Measurements from ENCODE around the gene GABBR2.
A peak's percentile ranks its signal among the peaks of the same experiment; 100 is the strongest.

The GABBR2 gene

GRCh38 chr9:98732801-98733200 is 24.1 kb upstream of the GABBR2 start:
- no peak for TF ChIP-seq GATA2 (IDR thresholded peaks at IDR 0.05; ENCODE audit: low read depth, low read length)
- no peak for TF ChIP-seq GATA3 (IDR thresholded peaks at IDR 0.05; ENCODE audit: low read depth, low read length)

- TF ChIP-seq GATA3 (IDR thresholded peaks at IDR 0.05; ENCODE audit: low read depth, low read length) = no peak
- no peak for TF ChIP-seq GATA2 (IDR thresholded peaks at IDR 0.05; ENCODE audit: low read depth, low read length)
These were observed 23.4 kb upstream of the GABBR2 start for GRCh38 chr9:98732091-98732490.

- no peak for TF ChIP-seq GATA3 (IDR thresholded peaks at IDR 0.05; ENCODE audit: low read depth, low read length)
- TF ChIP-seq GATA2 (IDR thresholded peaks at IDR 0.05; ENCODE audit: low read depth, low read length) = no peak
These were observed 22.1 kb upstream of the GABBR2 start for GRCh38 chr9:98730871-98731270.

GRCh38 chr9:98728500-98728899 is 19.8 kb upstream of the GABBR2 start:
- TF ChIP-seq GATA2 (IDR thresholded peaks at IDR 0.05; ENCODE audit: low read depth, low read length) (no peak), GATA3 (IDR thresholded peaks at IDR 0.05; ENCODE audit: low read depth, low read length) (no peak)

GRCh38 chr9:98727428-98727827 is 18.7 kb upstream of the GABBR2 start:
- no peak for TF ChIP-seq GATA2 (IDR thresholded peaks at IDR 0.05; ENCODE audit: low read depth, low read length)
- TF ChIP-seq GATA3 (IDR thresholded peaks at IDR 0.05; ENCODE audit: low read depth, low read length) = no peak

- TF ChIP-seq GATA2 (IDR thresholded peaks at IDR 0.05; ENCODE audit: low read depth, low read length) = no peak
- no peak for TF ChIP-seq GATA3 (IDR thresholded peaks at IDR 0.05; ENCODE audit: low read depth, low read length)
These were observed 18.0 kb upstream of the GABBR2 start for GRCh38 chr9:98726735-98727134.

GRCh38 chr9:98724810-98725530 is 16.2 kb upstream of the GABBR2 start:
- TF ChIP-seq GATA3 (IDR thresholded peaks at IDR 0.05; ENCODE audit: low read depth, low read length) = no peak
- TF ChIP-seq GATA2 (IDR thresholded peaks at IDR 0.05; ENCODE audit: low read depth, low read length) = no peak

- TF ChIP-seq GATA2 (IDR thresholded peaks at IDR 0.05; ENCODE audit: low read depth, low read length) (no peak), GATA3 (IDR thresholded peaks at IDR 0.05; ENCODE audit: low read depth, low read length) (no peak)
These were observed 12.9 kb upstream of the GABBR2 start for GRCh38 chr9:98721643-98722042.

GRCh38 chr9:98720402-98720801 is 11.7 kb upstream of the GABBR2 start:
- TF ChIP-seq GATA2 (IDR thresholded peaks at IDR 0.05; ENCODE audit: low read depth, low read length) (no peak), GATA3 (IDR thresholded peaks at IDR 0.05; ENCODE audit: low read depth, low read length) (no peak)

GRCh38 chr9:98719055-98719454 is 10.3 kb upstream of the GABBR2 start:
- peak; percentile 85 for TF ChIP-seq GATA3 (IDR thresholded peaks at IDR 0.05; ENCODE audit: low read depth, low read length)
- peak; percentile 78; the same call in 1 of the 2 replicates for TF ChIP-seq GATA2 (IDR thresholded peaks at IDR 0.05; ENCODE audit: low read depth, low read length)

GRCh38 chr9:98714833-98715232 is 6.1 kb upstream of the GABBR2 start:
- no peak for TF ChIP-seq GATA2 (IDR thresholded peaks at IDR 0.05; ENCODE audit: low read depth, low read length)
- no peak for TF ChIP-seq GATA3 (IDR thresholded peaks at IDR 0.05; ENCODE audit: low read depth, low read length)

- TF ChIP-seq GATA2 (IDR thresholded peaks at IDR 0.05; ENCODE audit: low read depth, low read length) (no peak), GATA3 (IDR thresholded peaks at IDR 0.05; ENCODE audit: low read depth, low read length) (no peak)
These were observed 4.3 kb upstream of the GABBR2 start for GRCh38 chr9:98712987-98713386.

- TF ChIP-seq GATA2 (IDR thresholded peaks at IDR 0.05; ENCODE audit: low read depth, low read length) (no peak), GATA3 (IDR thresholded peaks at IDR 0.05; ENCODE audit: low read depth, low read length) (no peak)
These were observed 1.5 kb upstream of the GABBR2 start for GRCh38 chr9:98709968-98710965.

- TF ChIP-seq GATA3 (IDR thresholded peaks at IDR 0.05; ENCODE audit: low read depth, low read length) = no peak
- no peak for TF ChIP-seq GATA2 (IDR thresholded peaks at IDR 0.05; ENCODE audit: low read depth, low read length)
These were observed 417 bp downstream of the GABBR2 start for GRCh38 chr9:98708103-98708932.
